ENCODE measurements around the gene MPC2. TPM values are rescaled to one million over a fixed set of nuclear protein-coding genes. Genes with fewer than 3 reads are reported as not detected.
A peak's percentile ranks its signal among the peaks of the same experiment; 100 is the strongest.

The MPC2 gene
- total RNA-seq, 1 experiment from 2014 or later: 42.8 TPM

GRCh38 chr1:167938080-167938636, 1.3 kb upstream of the MPC2 start (continued):
- TF ChIP-seq PRDM15 (CRISPR knock-in tag; IDR thresholded peaks at IDR 0.05): no peak
- TF ChIP-seq TCF7 (CRISPR knock-in tag; IDR thresholded peaks at IDR 0.05; ENCODE audit: low read depth): no peak
- TF ChIP-seq AR (CRISPR knock-in tag; IDR thresholded peaks at IDR 0.05): no peak
- no peak for TF ChIP-seq GRHL2 (CRISPR knock-in tag; IDR thresholded peaks at IDR 0.05; ENCODE audit: insufficient replicate concordance, severe bottlenecking)
- TF ChIP-seq NR3C1 (CRISPR knock-in tag; conservative IDR thresholded peaks at IDR 0.05; ENCODE audit: low read depth): no peak
- TF ChIP-seq IRF1 (CRISPR knock-in tag; IDR thresholded peaks at IDR 0.05): no peak
- no peak for TF ChIP-seq NFATC4 (CRISPR knock-in tag; IDR thresholded peaks at IDR 0.05)
- no peak for TF ChIP-seq FOXK1 (CRISPR knock-in tag; IDR thresholded peaks at IDR 0.05)

- ChIA-PET CTCF (interaction anchor here (3.1 kb wide), 1 partner anchor 145 kb away, joined by 10 read pairs; no protein-coding TSS in a partner anchor), POLR2A (interaction anchor here (0.7 to 0.9 kb wide), 2 partner anchors 10 to 145 kb away, joined by 3 to 4 read pairs; no protein-coding TSS in a partner anchor)
- H3K36me3 Mint-ChIP-seq: peaks cover 4% of the 10 kb centered on the region
- peak overlapping the region; percentile 92 for H3K4me3 Mint-ChIP-seq
- H3K27me3 Mint-ChIP-seq (ENCODE audit: low read depth): no peaks in the 10 kb centered on the region
- H3K9me3 Mint-ChIP-seq: no peaks in the 10 kb centered on the region
- TF ChIP-seq ZBTB21 (CRISPR knock-in tag; IDR thresholded peaks at IDR 0.05; ENCODE audit: borderline replicate concordance) (no peak), HMGA2 (CRISPR knock-in tag; IDR thresholded peaks at IDR 0.05) (no peak), NR2C2 (CRISPR knock-in tag; IDR thresholded peaks at IDR 0.05) (no peak), ESRRA (CRISPR knock-in tag; IDR thresholded peaks at IDR 0.05; ENCODE audit: borderline replicate concordance) (no peak), HMGXB4 (CRISPR knock-in tag; IDR thresholded peaks at IDR 0.05) (no peak), MXD4 (CRISPR knock-in tag; IDR thresholded peaks at IDR 0.05; ENCODE audit: borderline replicate concordance) (no peak), ZNF423 (CRISPR knock-in tag; IDR thresholded peaks at IDR 0.05) (no peak), OVOL2 (CRISPR knock-in tag; IDR thresholded peaks at IDR 0.05; ENCODE audit: borderline replicate concordance) (no peak), KAT7 (CRISPR knock-in tag; IDR thresholded peaks at IDR 0.05; ENCODE audit: borderline replicate concordance) (no peak), E2F5 (CRISPR knock-in tag; IDR thresholded peaks at IDR 0.05) (no peak), MLX (CRISPR knock-in tag; IDR thresholded peaks at IDR 0.05) (no peak), ZNF138 (CRISPR knock-in tag; conservative IDR thresholded peaks at IDR 0.05) (no peak), ZMAT4 (CRISPR knock-in tag; IDR thresholded peaks at IDR 0.05) (no peak), PRDM15 (CRISPR knock-in tag; IDR thresholded peaks at IDR 0.05) (no peak)
- DNase-seq (ENCODE audit: low spot score): no peak
- no peak for ATAC-seq
- H3K4me1 Mint-ChIP-seq: peaks cover 29% of the 10 kb centered on the region
- H3K27ac Mint-ChIP-seq: peak overlapping the region; percentile 99
These were observed 788 bp upstream of the MPC2 start for GRCh38 chr1:167937709-167938010.

Data from WTC11 (cell line).